ENCODE results near the gene VSIG10L2. TPM values are rescaled to one million over a fixed set of nuclear protein-coding genes. Genes with fewer than 3 reads are reported as not detected.

The VSIG10L2 gene
- total RNA-seq, 1 experiment from 2014 or later: not detected

GRCh38 chr11:125954123-125954944 lies 8.5 kb downstream of the VSIG10L2 start:
- no peaks in the 10 kb centered on the region for H3K9me3 ChIP-seq (ENCODE audit: control insufficient read depth, low read depth, low read length)
- H3K27me3 ChIP-seq (ENCODE audit: insufficient read depth, low read length): no peaks in the 10 kb centered on the region
- H3K56ac ChIP-seq (ENCODE audit: insufficient read length, low read depth, low read length): no peak overlapping the region
- H2BK20ac ChIP-seq (ENCODE audit: low read depth, low read length, poor library complexity, severe bottlenecking): no peak overlapping the region
- no peaks in the 10 kb centered on the region for H3K4me1 ChIP-seq (ENCODE audit: insufficient read depth, low read length)
- no peak overlapping the region for H3K9ac ChIP-seq (ENCODE audit: extremely low read depth, insufficient read length, low read length)
- H2AK5ac ChIP-seq (ENCODE audit: insufficient read length, low read length): no peak overlapping the region
- H2BK120ac ChIP-seq (ENCODE audit: low read depth, low read length, poor library complexity, severe bottlenecking): no peak overlapping the region
- Mint-ChIP-seq H3K27ac (no peak overlapping the region), H3K9me3 (no peaks in the 10 kb centered on the region), H3K27me3 (ENCODE audit: low read depth) (no peaks in the 10 kb centered on the region; the same call in 1 of the 2 replicates), H3K4me3 (no peak overlapping the region), H3K4me1 (peaks cover 8 to 16% of the 10 kb centered on the region in 2 experiments), H3K36me3 (ENCODE audit: insufficient read depth in 1 of 3, low read depth in 3 of 3) (peaks cover 0 to 15% (median 0%) of the 10 kb centered on the region in 3 experiments; a peak in 4 of 7 replicates)
- H2BK5ac ChIP-seq (ENCODE audit: insufficient read length, low read length): no peak overlapping the region
- H2AFZ ChIP-seq (ENCODE audit: low read length): no peak overlapping the region
- no peaks in the 10 kb centered on the region for H3K23me2 ChIP-seq (ENCODE audit: insufficient read length, low read depth, low read length, poor library complexity, severe bottlenecking)
- H3K14ac ChIP-seq (ENCODE audit: insufficient read depth, low read length): no peak overlapping the region
- H3K4ac ChIP-seq (ENCODE audit: low read depth, low read length): no peak overlapping the region
- H3K18ac ChIP-seq (ENCODE audit: insufficient read length, low read depth, low read length): no peak overlapping the region
- H3K27ac ChIP-seq (ENCODE audit: insufficient read length, low read depth, low read length): no peak overlapping the region
- H3T11ph ChIP-seq (ENCODE audit: low read length): no peak overlapping the region
- no peak overlapping the region for H3K4me2 ChIP-seq (ENCODE audit: insufficient read depth, insufficient read length, low read length)
- H2BK15ac ChIP-seq (ENCODE audit: low read depth, low read length): no peak overlapping the region
- H4K20me1 ChIP-seq (ENCODE audit: control insufficient read depth, insufficient read depth, insufficient read length): no peaks in the 10 kb centered on the region
- H3K79me1 ChIP-seq (ENCODE audit: insufficient read depth, low read depth, low read length, poor library complexity, severe bottlenecking): no peaks in the 10 kb centered on the region
- no peak overlapping the region for H3K23ac ChIP-seq (ENCODE audit: insufficient read length, low read depth, low read length)
- no peaks in the 10 kb centered on the region for H3K79me2 ChIP-seq (ENCODE audit: insufficient read depth, low read length)
- no peak overlapping the region for H4K8ac ChIP-seq (replicated peaks; ENCODE audit: insufficient read length, low read depth, low read length)
- H4K5ac ChIP-seq (ENCODE audit: insufficient read length, low read depth, low read length): no peak overlapping the region
- DNase-seq: no peak
- no peak overlapping the region for H2BK12ac ChIP-seq (ENCODE audit: insufficient read length, low read depth, low read length)
- no CpG with 5 or more reads among the region's 21 CpGs for WGBS (ENCODE audit: extremely low coverage, insufficient read length, low lambda C conversion rate)
- no peak overlapping the region for H4K91ac ChIP-seq (ENCODE audit: insufficient read length, low read depth, low read length)
- TF ChIP-seq, protein P1, sequence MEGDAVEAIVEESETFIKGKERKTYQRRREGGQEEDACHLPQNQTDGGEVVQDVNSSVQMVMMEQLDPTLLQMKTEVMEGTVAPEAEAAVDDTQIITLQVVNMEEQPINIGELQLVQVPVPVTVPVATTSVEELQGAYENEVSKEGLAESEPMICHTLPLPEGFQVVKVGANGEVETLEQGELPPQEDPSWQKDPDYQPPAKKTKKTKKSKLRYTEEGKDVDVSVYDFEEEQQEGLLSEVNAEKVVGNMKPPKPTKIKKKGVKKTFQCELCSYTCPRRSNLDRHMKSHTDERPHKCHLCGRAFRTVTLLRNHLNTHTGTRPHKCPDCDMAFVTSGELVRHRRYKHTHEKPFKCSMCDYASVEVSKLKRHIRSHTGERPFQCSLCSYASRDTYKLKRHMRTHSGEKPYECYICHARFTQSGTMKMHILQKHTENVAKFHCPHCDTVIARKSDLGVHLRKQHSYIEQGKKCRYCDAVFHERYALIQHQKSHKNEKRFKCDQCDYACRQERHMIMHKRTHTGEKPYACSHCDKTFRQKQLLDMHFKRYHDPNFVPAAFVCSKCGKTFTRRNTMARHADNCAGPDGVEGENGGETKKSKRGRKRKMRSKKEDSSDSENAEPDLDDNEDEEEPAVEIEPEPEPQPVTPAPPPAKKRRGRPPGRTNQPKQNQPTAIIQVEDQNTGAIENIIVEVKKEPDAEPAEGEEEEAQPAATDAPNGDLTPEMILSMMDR (conservative IDR thresholded peaks at IDR 0.05): no peak

Measured in H9 (cell line).